Effector memory CD8-positive, alpha-beta T cell (primary cell): Measurements from ENCODE around the gene EPHA4.
A peak's percentile ranks its signal among the peaks of the same experiment; 100 is the strongest.

Source experiments
- ATAC-seq: fragments of 150-1000 bp; cut with Tn5 transposase; replicated peaks from 2 replicates; pipeline ENCODE4 v1.10.0; 2021; ENCODE audit warnings: mild to moderate bottlenecking, moderate library complexity
- DNase-seq, 3 experiments: peaks; one replicate each; pipeline ENCODE4 v3.0.0; 2021
- H3K27ac Mint-ChIP-seq, 2 donors: one replicate each; pipeline ENCODE4 v1.8.0; 2022; ENCODE audit warnings: mild to moderate bottlenecking in 2 of 2, mixed read lengths in 2 of 2, moderate library complexity in 2 of 2
- H3K27me3 Mint-ChIP-seq, 2 donors: one replicate each; pipeline ENCODE4 v1.8.0; 2022; ENCODE audit warnings: mixed read lengths in 2 of 2
- H3K36me3 Mint-ChIP-seq: one replicate; pipeline ENCODE4 v1.8.0; 2022; ENCODE audit warnings: mild to moderate bottlenecking, moderate library complexity, mixed read lengths; ENCODE audit not compliant: insufficient read depth
- H3K4me1 Mint-ChIP-seq, 2 donors: one replicate each; pipeline ENCODE4 v1.8.0; 2022; ENCODE audit warnings: low read depth in 2 of 2, mixed read lengths in 2 of 2
- H3K4me3 Mint-ChIP-seq, 2 donors: one replicate each; pipeline ENCODE4 v1.8.0; 2022; ENCODE audit warnings: mild to moderate bottlenecking in 2 of 2, mixed read lengths in 2 of 2, moderate library complexity in 2 of 2
- H3K9me3 Mint-ChIP-seq, 2 donors: one replicate each; pipeline ENCODE4 v1.8.0; 2022; ENCODE audit warnings: mixed read lengths in 2 of 2

Gene EPHA4

GRCh38 chr2:221461901-221462300 is 110.2 kb downstream of the EPHA4 start:
- Mint-ChIP-seq H3K27ac (no peak overlapping the region), H3K27me3 (no peaks in the 10 kb centered on the region), H3K9me3 (no peaks in the 10 kb centered on the region), H3K4me3 (no peak overlapping the region), H3K4me1 (peaks cover 17 to 37% of the 10 kb centered on the region in 2 donors), H3K36me3 (no peaks in the 10 kb centered on the region)
- no peak for ATAC-seq
- no peak for DNase-seq

- H3K4me3 Mint-ChIP-seq = no peak overlapping the region
- H3K4me1 Mint-ChIP-seq = peaks cover 17 to 26% of the 10 kb centered on the region in 2 donors
- no peak overlapping the region for H3K27ac Mint-ChIP-seq
- H3K9me3 Mint-ChIP-seq = no peaks in the 10 kb centered on the region
- DNase-seq (no peak), ATAC-seq (no peak)
- no peaks in the 10 kb centered on the region for H3K27me3 Mint-ChIP-seq
- no peaks in the 10 kb centered on the region for H3K36me3 Mint-ChIP-seq
Measured at GRCh38 chr2:221460136-221460535, 112.0 kb downstream of the EPHA4 start.

GRCh38 chr2:221458578-221458977 is 113.5 kb downstream of the EPHA4 start:
- Mint-ChIP-seq H3K27me3 (no peaks in the 10 kb centered on the region), H3K27ac (no peak overlapping the region), H3K9me3 (no peaks in the 10 kb centered on the region), H3K4me1 (peaks cover 8 to 15% of the 10 kb centered on the region in 2 donors), H3K4me3 (no peak overlapping the region), H3K36me3 (peaks cover 3% of the 10 kb centered on the region)
- ATAC-seq = no peak
- no peak for DNase-seq

GRCh38 chr2:221455214-221455613 is 116.9 kb downstream of the EPHA4 start:
- H3K27ac Mint-ChIP-seq = no peak overlapping the region

GRCh38 chr2:221454459-221455105 is 117.5 kb downstream of the EPHA4 start:
- Mint-ChIP-seq H3K4me3 (no peak overlapping the region), H3K27ac (peak overlapping the region in 1 of 2 donors; percentile 44), H3K27me3 (no peaks in the 10 kb centered on the region), H3K9me3 (no peaks in the 10 kb centered on the region), H3K36me3 (peaks cover 3% of the 10 kb centered on the region), H3K4me1 (peaks cover 0 to 2% of the 10 kb centered on the region in 2 donors)
- no peak for DNase-seq
- ATAC-seq = no peak

More at GRCh38 chr2:221455214-221455613, 116.9 kb downstream of the EPHA4 start:
- no peak overlapping the region for H3K4me3 Mint-ChIP-seq
- DNase-seq (no peak), ATAC-seq (no peak)
- H3K36me3 Mint-ChIP-seq = peaks cover 3% of the 10 kb centered on the region
- H3K4me1 Mint-ChIP-seq = peaks cover 0 to 6% of the 10 kb centered on the region in 2 donors
- no peaks in the 10 kb centered on the region for H3K9me3 Mint-ChIP-seq
- H3K27me3 Mint-ChIP-seq = no peaks in the 10 kb centered on the region

GRCh38 chr2:221451862-221452788 is 120.0 kb downstream of the EPHA4 start:
- no peak for DNase-seq
- peak overlapping the region; percentile 44 to 51 for H3K27ac Mint-ChIP-seq
- no peaks in the 10 kb centered on the region for H3K27me3 Mint-ChIP-seq
- peaks cover 3% of the 10 kb centered on the region for H3K36me3 Mint-ChIP-seq
- H3K9me3 Mint-ChIP-seq = no peaks in the 10 kb centered on the region
- ATAC-seq = no peak
- no peak overlapping the region for H3K4me3 Mint-ChIP-seq
- peaks cover 0 to 2% of the 10 kb centered on the region in 2 donors for H3K4me1 Mint-ChIP-seq

GRCh38 chr2:221450280-221450679 is 121.8 kb downstream of the EPHA4 start:
- ATAC-seq (no peak), DNase-seq (no peak)
- Mint-ChIP-seq H3K4me3 (no peak overlapping the region), H3K27ac (no peak overlapping the region), H3K36me3 (peaks cover 7% of the 10 kb centered on the region), H3K9me3 (no peaks in the 10 kb centered on the region), H3K4me1 (no peaks in the 10 kb centered on the region), H3K27me3 (no peaks in the 10 kb centered on the region)

- H3K4me3 Mint-ChIP-seq = no peak overlapping the region
- H3K9me3 Mint-ChIP-seq = no peaks in the 10 kb centered on the region
- peaks cover 7% of the 10 kb centered on the region for H3K36me3 Mint-ChIP-seq
- no peak overlapping the region for H3K27ac Mint-ChIP-seq
- DNase-seq (no peak), ATAC-seq (no peak)
- no peaks in the 10 kb centered on the region for H3K4me1 Mint-ChIP-seq
- H3K27me3 Mint-ChIP-seq = no peaks in the 10 kb centered on the region
Measured at GRCh38 chr2:221449406-221449805, 122.7 kb downstream of the EPHA4 start.

GRCh38 chr2:221448844-221449390 is 123.2 kb downstream of the EPHA4 start:
- no peak for ATAC-seq
- Mint-ChIP-seq H3K4me3 (no peak overlapping the region), H3K27ac (no peak overlapping the region), H3K4me1 (no peaks in the 10 kb centered on the region), H3K9me3 (no peaks in the 10 kb centered on the region), H3K27me3 (no peaks in the 10 kb centered on the region), H3K36me3 (peaks cover 5% of the 10 kb centered on the region)
- no peak for DNase-seq

- Mint-ChIP-seq H3K4me3 (no peak overlapping the region), H3K27me3 (no peaks in the 10 kb centered on the region), H3K36me3 (peaks cover 5% of the 10 kb centered on the region), H3K27ac (peak overlapping the region in 1 of 2 donors; percentile 56), H3K9me3 (no peaks in the 10 kb centered on the region), H3K4me1 (no peaks in the 10 kb centered on the region)
- ATAC-seq (no peak), DNase-seq (no peak)
Measured at GRCh38 chr2:221448057-221448843, 123.9 kb downstream of the EPHA4 start.

GRCh38 chr2:221447310-221447709 is 124.8 kb downstream of the EPHA4 start:
- Mint-ChIP-seq H3K4me1 (no peaks in the 10 kb centered on the region), H3K4me3 (no peak overlapping the region), H3K27ac (no peak overlapping the region), H3K9me3 (no peaks in the 10 kb centered on the region), H3K36me3 (peaks cover 5% of the 10 kb centered on the region), H3K27me3 (no peaks in the 10 kb centered on the region)
- DNase-seq (no peak), ATAC-seq (no peak)

- no peak overlapping the region for H3K4me3 Mint-ChIP-seq
- no peak for ATAC-seq
- no peak overlapping the region for H3K27ac Mint-ChIP-seq
- peaks cover 13% of the 10 kb centered on the region for H3K36me3 Mint-ChIP-seq
- no peaks in the 10 kb centered on the region for H3K4me1 Mint-ChIP-seq
- no peaks in the 10 kb centered on the region for H3K27me3 Mint-ChIP-seq
- DNase-seq = no peak
- no peaks in the 10 kb centered on the region for H3K9me3 Mint-ChIP-seq
Measured at GRCh38 chr2:221446140-221446539, 126.0 kb downstream of the EPHA4 start.

- Mint-ChIP-seq H3K36me3 (peaks cover 20% of the 10 kb centered on the region), H3K4me1 (no peaks in the 10 kb centered on the region), H3K9me3 (no peaks in the 10 kb centered on the region), H3K4me3 (no peak overlapping the region), H3K27me3 (no peaks in the 10 kb centered on the region), H3K27ac (no peak overlapping the region)
- ATAC-seq (no peak), DNase-seq (no peak)
Measured at GRCh38 chr2:221444106-221444505, 128.0 kb downstream of the EPHA4 start.
